Ishikawa (cell line): ENCODE measurements around the gene TFCP2L1.

Source experiments
- EP300 ChIP-seq: IDR thresholded peaks from 2 replicates; pipeline ENCODE4 v1.6.1; 2012; ENCODE audit warnings: borderline replicate concordance
- MAX ChIP-seq: IDR thresholded peaks from 2 replicates; pipeline ENCODE4 v1.6.1; 2012
- RAD21 ChIP-seq: IDR thresholded peaks from 2 replicates; pipeline ENCODE4 v1.6.1; 2012; ENCODE audit warnings: low read depth
- REST ChIP-seq: IDR thresholded peaks from 2 replicates; pipeline ENCODE4 v1.6.1; 2012; ENCODE audit warnings: low read depth, mild to moderate bottlenecking
- TCF12 ChIP-seq: IDR thresholded peaks from 2 replicates; pipeline ENCODE4 v1.6.1; 2012; ENCODE audit warnings: low read depth
- USF1 ChIP-seq: IDR thresholded peaks from 2 replicates; pipeline ENCODE4 v1.6.1; 2012

DNA sequence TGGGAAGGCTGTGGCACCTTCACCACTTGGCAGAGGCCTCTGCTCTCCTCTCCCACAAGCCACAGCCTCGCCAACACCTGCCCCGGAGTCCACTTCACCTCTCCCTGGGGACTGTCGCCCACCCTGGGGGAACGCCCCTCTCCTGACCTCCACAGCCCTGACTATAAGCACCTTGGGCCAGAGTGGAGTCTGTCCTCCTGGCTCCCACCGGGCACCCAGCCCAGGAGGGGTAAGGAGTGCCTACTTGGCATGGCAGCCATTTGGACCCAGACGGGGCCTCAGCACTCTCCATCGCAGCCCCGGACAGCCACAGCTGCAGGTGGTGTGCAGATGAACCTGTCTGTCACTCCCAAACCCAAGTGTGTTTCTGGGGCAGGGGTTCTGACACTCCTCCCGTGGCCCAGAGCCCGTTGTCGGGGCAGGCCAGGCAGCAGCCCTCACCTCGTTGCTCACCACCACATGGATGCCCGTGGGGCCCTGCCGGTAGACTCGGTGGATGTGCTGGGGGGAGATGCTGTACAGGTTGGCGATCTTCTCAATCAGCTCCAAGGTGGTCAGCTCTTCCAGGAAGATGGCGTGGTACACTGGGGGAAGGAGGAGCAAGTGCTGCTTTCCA, 53.5 kb downstream of the TFCP2L1 start:
- TF ChIP-seq USF1 (no peak), EP300 (no peak), RAD21 (no peak), REST (no peak), TCF12 (no peak), MAX (no peak)
